HepG2 (cell line): ENCODE results near the gene SBSN. TPM values are rescaled to one million over a fixed set of nuclear protein-coding genes. Genes with fewer than 3 reads are reported as not detected.

Experiments
- ATAC-seq: fragments of 200-7000 bp; cut with Tn5 transposase; 3 replicates; pipeline ENCODE4 v1.9.1; 2020; ENCODE audit warnings: mild to moderate bottlenecking, moderate library complexity
- BruUV-seq: library from RNA; stranded (reverse); fragments of 400-500 nt; replicated peaks from 2 replicates; lab custom pipeline; 2021; lab: Mats Ljungman, UMichigan
- CTCF ChIA-PET: fragments of 300-600 bp; formaldehyde crosslinking; extraction: SDS; loops from one replicate; lab custom pipeline; 2021; ENCODE audit warnings: low total read pairs, inconsistent platforms, low intra/inter-chr PET ratio; lab: Yijun Ruan, JAX
- POLR2A ChIA-PET: fragments of 350-600 bp; sonication (Branson Sonifier 250); formaldehyde crosslinking; loops from one replicate; lab custom pipeline; 2020; ENCODE audit warnings: antibody characterized with exemption, inconsistent platforms; lab: Yijun Ruan, JAX
- DNase-seq: peaks from one replicate; pipeline ENCODE4 v3.0.0-alpha.2; 2015; ENCODE audit warnings: low spot score
- FAIRE-seq: peaks from 3 replicates; lab custom pipeline; 2011; peaks lifted over from hg19 to GRCh38; lab: Jason Lieb, UNC
- H2AFZ ChIP-seq: one replicate; pipeline ENCODE4 v1.6.1; 2011; ENCODE audit warnings: low read length, inconsistent platforms
- H3K27ac ChIP-seq: fragments of 300-600 bp; 3 replicates; pipeline ENCODE4 v1.8.0; 2011; ENCODE audit warnings: mixed run types, mild to moderate bottlenecking, mixed read lengths, low read length, inconsistent platforms; ENCODE audit not compliant: insufficient read depth; ENCODE audit errors: extremely low read length
- H3K27me3 ChIP-seq, 2 experiments: fragments of 200-600 bp in 1 of 2; 2 replicates in 1 of 2; 3 replicates in 1 of 2; pipeline versions ENCODE4 v1.6.0 to v1.8.0; 2011; ENCODE audit warnings: low read length in 2 of 2, mild to moderate bottlenecking in 2 of 2, moderate library complexity in 2 of 2, inconsistent platforms in 1 of 2; ENCODE audit not compliant: insufficient read depth in 2 of 2, control insufficient read depth in 1 of 2
- H3K36me3 ChIP-seq, 2 experiments: fragments of 200-600 bp in 1 of 2; replicated peaks in 1 of 2; 2 replicates in 1 of 2; 3 replicates in 1 of 2; pipeline versions ENCODE4 v1.5.1 to v1.8.0; 2011; ENCODE audit warnings: low read length in 2 of 2, inconsistent platforms in 1 of 2; ENCODE audit not compliant: insufficient read depth in 2 of 2, control insufficient read depth in 1 of 2
- H3K4me1 ChIP-seq: 2 replicates; pipeline ENCODE4 v1.5.1; 2012; ENCODE audit warnings: low read length, inconsistent platforms; ENCODE audit not compliant: insufficient read depth
- H3K4me2 ChIP-seq: 2 replicates; pipeline ENCODE4 v1.6.0; 2011; ENCODE audit warnings: low read depth, low read length, inconsistent platforms
- H3K4me3 ChIP-seq, 3 experiments: fragments of 200-600 bp in 1 of 3; sonication (generic), shearing (Covaris generic) in 1 of 3; replicated peaks in 1 of 3; 2 replicates each; pipeline ENCODE4 v1.5.1; 2011 to 2016; ENCODE audit warnings: low read length in 3 of 3, inconsistent platforms in 2 of 3, low read depth in 2 of 3, mild to moderate bottlenecking in 2 of 3, control low read depth in 1 of 3, mixed read lengths in 1 of 3; ENCODE audit not compliant: insufficient read depth in 1 of 3
- H3K79me2 ChIP-seq: one replicate; pipeline ENCODE4 v1.6.1; 2011; ENCODE audit warnings: low read length, inconsistent platforms; ENCODE audit not compliant: insufficient read depth
- H3K9ac ChIP-seq: 2 replicates; pipeline ENCODE4 v1.6.0; 2011; ENCODE audit warnings: mild to moderate bottlenecking, low read depth, low read length, inconsistent platforms; ENCODE audit not compliant: insufficient read depth
- H3K9me3 ChIP-seq: 2 replicates; pipeline ENCODE4 v1.5.1; 2012; ENCODE audit warnings: mild to moderate bottlenecking, low read length
- H4K20me1 ChIP-seq: 2 replicates; pipeline ENCODE4 v1.6.0; 2011; ENCODE audit warnings: inconsistent platforms, mild to moderate bottlenecking, low read length, moderate library complexity; ENCODE audit not compliant: insufficient read depth
- BORCS8-MEF2B ChIP-seq: sonication (generic); formaldehyde crosslinking; IDR thresholded peaks from 2 replicates; pipeline ENCODE4 v1.8.0; 2022; ENCODE audit warnings: mild to moderate bottlenecking, missing genetic modification reagents
- CBX1 ChIP-seq: IDR thresholded peaks from one replicate; pipeline ENCODE4 v1.6.1; 2016; ENCODE audit warnings: antibody characterized with exemption, low read depth
- CSRNP1 ChIP-seq: sonication (generic); formaldehyde crosslinking; IDR thresholded peaks from 2 replicates; pipeline ENCODE4 v1.8.1; 2023; ENCODE audit warnings: mild to moderate bottlenecking, missing genetic modification reagents
- EZH2 ChIP-seq: conservative IDR thresholded peaks from 2 replicates; pipeline ENCODE4 v1.6.1; 2012; ENCODE audit warnings: mild to moderate bottlenecking, low read depth, low read length, moderate library complexity
- JUND ChIP-seq: sonication (generic); formaldehyde crosslinking; IDR thresholded peaks from 2 replicates; pipeline ENCODE4 v1.8.0; 2022; ENCODE audit warnings: mild to moderate bottlenecking, missing genetic modification reagents
- KMT2A ChIP-seq: sonication (generic); formaldehyde crosslinking; IDR thresholded peaks from 2 replicates; pipeline ENCODE4 v1.4.0; 2020; ENCODE audit warnings: missing genetic modification reagents
- MXD1 ChIP-seq: sonication (generic); formaldehyde crosslinking; IDR thresholded peaks from 2 replicates; pipeline ENCODE4 v1.4.0; 2020; ENCODE audit warnings: mild to moderate bottlenecking, missing genetic modification reagents
- NCOA5 ChIP-seq: sonication (generic); formaldehyde crosslinking; IDR thresholded peaks from 2 replicates; pipeline ENCODE4 v1.4.0; 2020; ENCODE audit warnings: missing genetic modification reagents
- REL ChIP-seq: sonication (generic); formaldehyde crosslinking; conservative IDR thresholded peaks from 2 replicates; pipeline ENCODE4 v1.8.0; 2022; ENCODE audit warnings: mild to moderate bottlenecking, missing genetic modification reagents, moderate library complexity
- RFXANK ChIP-seq: IDR thresholded peaks from 2 replicates; pipeline ENCODE4 v1.6.1; 2016
- SP4 ChIP-seq: sonication (generic); formaldehyde crosslinking; IDR thresholded peaks from 2 replicates; pipeline ENCODE4 v1.8.1; 2023; ENCODE audit warnings: mild to moderate bottlenecking, missing genetic modification reagents
- ZNF414 ChIP-seq: sonication (generic); formaldehyde crosslinking; IDR thresholded peaks from 2 replicates; pipeline ENCODE4 v1.5.0; 2020; ENCODE audit warnings: missing genetic modification reagents
- ZNF576 ChIP-seq: sonication (generic); formaldehyde crosslinking; IDR thresholded peaks from 2 replicates; pipeline ENCODE4 v1.4.0; 2020; ENCODE audit warnings: mild to moderate bottlenecking, missing genetic modification reagents
- ZNF615 ChIP-seq: sonication (generic); formaldehyde crosslinking; IDR thresholded peaks from 2 replicates; pipeline ENCODE4 v1.5.0; 2020; ENCODE audit warnings: mild to moderate bottlenecking, missing genetic modification reagents, borderline replicate concordance
- WGBS: methylation state at CpG from one replicate; pipeline ENCODE4 v1.1.6; 2017; ENCODE audit warnings: low lambda C conversion rate; 5-methylcytosine and 5-hydroxymethylcytosine counted together
- in situ Hi-C: cut with HindIII; loops from 2 replicates; pipeline ENCODE4 v1.10.0; 2017; ENCODE audit warnings: low pct_unique_long_range_greater_than_20kb; ENCODE audit not compliant: extremely low pct_ligation_motif_present
- intact Hi-C: fragments of 100-400 bp; cut with micrococcal nuclease; formaldehyde crosslinking; loops from one replicate; pipeline ENCODE4 v1.10.0; 2022; ENCODE audit not compliant: unreplicated experiment
- polyA plus RNA-seq, 8 experiments: library from polyadenylated mRNA; depleted of rRNA in 3 of 8; stranded (reverse) in 7 of 8; unstranded in 1 of 8; fragments of >200 nt; fragmentation: Illumina TruSeq in 4 of 8; extraction: Trizol in 4 of 8; gene quantifications; 2 replicates each; pipeline versions ENCODE4 v1.2.1 to v1.2.3, GENCODE V29; 2011 to 2016; ENCODE audit warnings: low read depth in 4 of 8, missing spikeins in 1 of 8, mixed read lengths in 1 of 8; ENCODE audit not compliant: insufficient read depth in 1 of 8
- total RNA-seq, 5 experiments: library from RNA; depleted of rRNA; stranded (reverse); fragments of >200 nt; fragmentation: Illumina TruSeq; extraction: Trizol; gene quantifications; 2 replicates each; pipeline ENCODE4 v1.2.3, GENCODE V29; 2016; ENCODE audit warnings: low read depth in 1 of 5
- TF ChIP-seq, protein P1 (sequence below): sonication (generic); formaldehyde crosslinking; IDR thresholded peaks from 2 replicates; pipeline ENCODE4 v1.5.0; 2020; ENCODE audit warnings: missing genetic modification reagents
- TF ChIP-seq, protein P2 (sequence below): sonication (generic); formaldehyde crosslinking; IDR thresholded peaks from 2 replicates; pipeline ENCODE4 v1.5.1; 2020; ENCODE audit warnings: missing genetic modification reagents, mild to moderate bottlenecking, borderline replicate concordance
- TF ChIP-seq, protein P3 (sequence below), 2 experiments: fragments of 450-650 bp in 1 of 2; sonication (generic) in 1 of 2; formaldehyde crosslinking; IDR thresholded peaks; 2 replicates each; pipeline versions ENCODE4 v1.5.0 to v1.8.0; 2020 to 2022; ENCODE audit warnings: mild to moderate bottlenecking in 1 of 2, missing genetic modification reagents in 1 of 2

SBSN gene
- total and polyA plus RNA-seq, 2 of the 13 experiments (the other 11 are each of a cell fraction or from before 2014, with no cell fraction given) = not detected

- Histone ChIP-seq H3K36me3 (no peaks in the 10 kb centered on the region), H2AFZ (no peak within 1 kb of the TSS), H3K79me2 (no peaks in the 10 kb centered on the region), H3K27ac (no peak within 1 kb of the TSS), H3K9me3 (no peaks in the 10 kb centered on the region), H3K4me1 (peaks cover 35% of the 10 kb centered on the region), H3K27me3 (no peaks in the 10 kb centered on the region), H3K4me3 (no peak within 1 kb of the TSS), H3K9ac (no peak within 1 kb of the TSS), H3K4me2 (no peak within 1 kb of the TSS), H4K20me1 (no peaks in the 10 kb centered on the region)
- TF ChIP-seq CBX1 (no peak), JUND (no peak), REL (no peak), NCOA5 (CRISPR knock-in tag) (no peak), ZNF576 (no peak), KMT2A (CRISPR knock-in tag) (no peak), MXD1 (no peak), BORCS8-MEF2B (CRISPR knock-in tag) (no peak), RFXANK (no peak), SP4 (CRISPR knock-in tag) (no peak), CSRNP1 (CRISPR knock-in tag) (no peak), ZNF615 (CRISPR knock-in tag) (no peak), ZNF414 (CRISPR knock-in tag) (no peak), EZH2 (no peak)
- TF ChIP-seq, protein P1, sequence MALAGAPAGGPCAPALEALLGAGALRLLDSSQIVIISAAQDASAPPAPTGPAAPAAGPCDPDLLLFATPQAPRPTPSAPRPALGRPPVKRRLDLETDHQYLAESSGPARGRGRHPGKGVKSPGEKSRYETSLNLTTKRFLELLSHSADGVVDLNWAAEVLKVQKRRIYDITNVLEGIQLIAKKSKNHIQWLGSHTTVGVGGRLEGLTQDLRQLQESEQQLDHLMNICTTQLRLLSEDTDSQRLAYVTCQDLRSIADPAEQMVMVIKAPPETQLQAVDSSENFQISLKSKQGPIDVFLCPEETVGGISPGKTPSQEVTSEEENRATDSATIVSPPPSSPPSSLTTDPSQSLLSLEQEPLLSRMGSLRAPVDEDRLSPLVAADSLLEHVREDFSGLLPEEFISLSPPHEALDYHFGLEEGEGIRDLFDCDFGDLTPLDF (CRISPR knock-in tag) = no peak
- TF ChIP-seq, protein P2, sequence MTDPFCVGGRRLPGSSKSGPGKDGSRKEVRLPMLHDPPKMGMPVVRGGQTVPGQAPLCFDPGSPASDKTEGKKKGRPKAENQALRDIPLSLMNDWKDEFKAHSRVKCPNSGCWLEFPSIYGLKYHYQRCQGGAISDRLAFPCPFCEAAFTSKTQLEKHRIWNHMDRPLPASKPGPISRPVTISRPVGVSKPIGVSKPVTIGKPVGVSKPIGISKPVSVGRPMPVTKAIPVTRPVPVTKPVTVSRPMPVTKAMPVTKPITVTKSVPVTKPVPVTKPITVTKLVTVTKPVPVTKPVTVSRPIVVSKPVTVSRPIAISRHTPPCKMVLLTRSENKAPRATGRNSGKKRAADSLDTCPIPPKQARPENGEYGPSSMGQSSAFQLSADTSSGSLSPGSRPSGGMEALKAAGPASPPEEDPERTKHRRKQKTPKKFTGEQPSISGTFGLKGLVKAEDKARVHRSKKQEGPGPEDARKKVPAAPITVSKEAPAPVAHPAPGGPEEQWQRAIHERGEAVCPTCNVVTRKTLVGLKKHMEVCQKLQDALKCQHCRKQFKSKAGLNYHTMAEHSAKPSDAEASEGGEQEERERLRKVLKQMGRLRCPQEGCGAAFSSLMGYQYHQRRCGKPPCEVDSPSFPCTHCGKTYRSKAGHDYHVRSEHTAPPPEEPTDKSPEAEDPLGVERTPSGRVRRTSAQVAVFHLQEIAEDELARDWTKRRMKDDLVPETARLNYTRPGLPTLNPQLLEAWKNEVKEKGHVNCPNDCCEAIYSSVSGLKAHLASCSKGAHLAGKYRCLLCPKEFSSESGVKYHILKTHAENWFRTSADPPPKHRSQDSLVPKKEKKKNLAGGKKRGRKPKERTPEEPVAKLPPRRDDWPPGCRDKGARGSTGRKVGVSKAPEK (CRISPR knock-in tag) = no peak
- TF ChIP-seq, protein P3, sequence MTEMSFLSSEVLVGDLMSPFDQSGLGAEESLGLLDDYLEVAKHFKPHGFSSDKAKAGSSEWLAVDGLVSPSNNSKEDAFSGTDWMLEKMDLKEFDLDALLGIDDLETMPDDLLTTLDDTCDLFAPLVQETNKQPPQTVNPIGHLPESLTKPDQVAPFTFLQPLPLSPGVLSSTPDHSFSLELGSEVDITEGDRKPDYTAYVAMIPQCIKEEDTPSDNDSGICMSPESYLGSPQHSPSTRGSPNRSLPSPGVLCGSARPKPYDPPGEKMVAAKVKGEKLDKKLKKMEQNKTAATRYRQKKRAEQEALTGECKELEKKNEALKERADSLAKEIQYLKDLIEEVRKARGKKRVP (CRISPR knock-in tag; IDR thresholded peaks at IDR 0.05) = no peak
- FAIRE-seq (no peak), ATAC-seq (no peak), DNase-seq (no peak)
- CTCF ChIA-PET = no interaction called here
- no TSS peak for BruUV-seq
- intact Hi-C loops = loop anchor here (10.0 kb wide), 1 partner anchor 246 kb away; the partner anchor contains the start of gene LSR
- 52% methylated on average over 2 of the region's 9 CpGs for WGBS
- POLR2A ChIA-PET = no interaction called here
- in situ Hi-C loops = no loop called here
These were observed 37.7 kb downstream of the SBSN start, which contains the start of gene KRTDAP for GRCh38 chr19:35490364-35490763. Gene KRTDAP (minus strand): TSS chr19:35490464. CDS start chr19:35490442, 22 bp downstream.
